IMR-90 (cell line): ENCODE data around the gene ZBTB46. TPM values are rescaled to one million over a fixed set of nuclear protein-coding genes. Genes with fewer than 3 reads are reported as not detected.

Experiments
- ATAC-seq: fragments of 200-7000 bp; cut with Tn5 transposase; 2 replicates; pipeline ENCODE4 v1.9.1; 2020; ENCODE audit warnings: low read depth, mild to moderate bottlenecking, moderate library complexity
- BruUV-seq: library from RNA; stranded (reverse); fragments of 400-500 nt; replicated peaks from 2 replicates; lab custom pipeline; 2021; lab: Mats Ljungman, UMichigan
- CTCF ChIA-PET: fragments of 300-600 bp; formaldehyde crosslinking; extraction: SDS; loops from one replicate; lab custom pipeline; 2021; ENCODE audit warnings: antibody characterized with exemption; lab: Yijun Ruan, JAX
- POLR2A ChIA-PET: fragments of 300-600 bp; sonication (Branson Sonifier 250); formaldehyde crosslinking; loops from one replicate; lab custom pipeline; 2022; ENCODE audit warnings: antibody characterized with exemption; ENCODE audit not compliant: unreplicated experiment; lab: Charles Lee
- DNase-seq: peaks from one replicate; pipeline ENCODE4 v3.0.0; 2013
- H2AFZ ChIP-seq: replicated peaks from 2 replicates; pipeline ENCODE3; 2013; ENCODE audit warnings: low read length, mild to moderate bottlenecking; ENCODE audit not compliant: poor library complexity
- H2AK5ac ChIP-seq: 2 replicates; pipeline ENCODE4 v1.6.1; 2013; ENCODE audit warnings: low read depth, low read length, inconsistent platforms
- H2AK9ac ChIP-seq: replicated peaks from 2 replicates; pipeline ENCODE3; 2013; ENCODE audit warnings: mild to moderate bottlenecking, low read depth, low read length, moderate library complexity; ENCODE audit not compliant: poor library complexity
- H2BK120ac ChIP-seq: 2 replicates; pipeline ENCODE4 v1.6.1; 2013; ENCODE audit warnings: low read depth, low read length, inconsistent platforms
- H2BK15ac ChIP-seq: 3 replicates; pipeline ENCODE4 v1.6.1; 2013; ENCODE audit warnings: low read depth, low read length, inconsistent platforms
- H2BK20ac ChIP-seq: 2 replicates; pipeline ENCODE4 v1.6.1; 2013; ENCODE audit warnings: low read depth, mild to moderate bottlenecking, inconsistent platforms, low read length, moderate library complexity
- H2BK5ac ChIP-seq: 2 replicates; pipeline ENCODE4 v1.6.1; 2013; ENCODE audit warnings: mild to moderate bottlenecking, low read depth, low read length, inconsistent platforms; ENCODE audit not compliant: poor library complexity, severe bottlenecking
- H3K14ac ChIP-seq: replicated peaks from 2 replicates; pipeline ENCODE4 v1.6.1; 2013; ENCODE audit warnings: low read depth, low read length, inconsistent platforms
- H3K18ac ChIP-seq: 2 replicates; pipeline ENCODE4 v1.6.1; 2013; ENCODE audit warnings: low read depth, low read length, control low read depth
- H3K23ac ChIP-seq: 2 replicates; pipeline ENCODE4 v1.6.1; 2013; ENCODE audit warnings: low read depth, low read length, inconsistent platforms
- H3K27ac ChIP-seq: 2 replicates; pipeline ENCODE4 v1.5.1; 2013; ENCODE audit warnings: mild to moderate bottlenecking, control low read depth, low read length; ENCODE audit not compliant: insufficient read depth
- H3K27me3 ChIP-seq: 2 replicates; pipeline ENCODE4 v1.6.1; 2013; ENCODE audit warnings: low read length; ENCODE audit not compliant: control insufficient read depth, insufficient read depth
- H3K36me3 ChIP-seq: 2 replicates; pipeline ENCODE4 v1.6.1; 2013; ENCODE audit warnings: low read length, mixed read lengths; ENCODE audit not compliant: control insufficient read depth, insufficient read depth
- H3K4ac ChIP-seq: 2 replicates; pipeline ENCODE4 v1.6.1; 2013; ENCODE audit warnings: low read depth, low read length, inconsistent platforms
- H3K4me1 ChIP-seq: 2 replicates; pipeline ENCODE4 v1.6.1; 2013; ENCODE audit warnings: low read length, mixed read lengths; ENCODE audit not compliant: control insufficient read depth, insufficient read depth
- H3K4me2 ChIP-seq: 2 replicates; pipeline ENCODE4 v1.6.1; 2013; ENCODE audit warnings: low read depth, mild to moderate bottlenecking, control low read depth, low read length, moderate library complexity
- H3K4me3 ChIP-seq: 2 replicates; pipeline ENCODE4 v1.5.1; 2013; ENCODE audit warnings: low read depth, mild to moderate bottlenecking, control low read depth, low read length, moderate library complexity; ENCODE audit not compliant: insufficient read depth
- H3K56ac ChIP-seq: 2 replicates; pipeline ENCODE4 v1.6.1; 2013; ENCODE audit warnings: low read length, inconsistent platforms; ENCODE audit not compliant: insufficient read depth; ENCODE audit errors: extremely low read depth
- H3K79me1 ChIP-seq, 2 experiments: 2 replicates each; pipeline ENCODE4 v1.6.1; 2013; ENCODE audit warnings: low read length in 2 of 2, inconsistent platforms in 1 of 2, low read depth in 1 of 2
- H3K9ac ChIP-seq: 2 replicates; pipeline ENCODE4 v1.6.1; 2013; ENCODE audit warnings: low read depth, low read length, control low read depth
- H3K9me1 ChIP-seq: 2 replicates; pipeline ENCODE4 v1.6.1; 2013; ENCODE audit warnings: low read length, inconsistent platforms; ENCODE audit not compliant: insufficient read depth
- H3K9me3 ChIP-seq: 2 replicates; pipeline ENCODE4 v1.6.1; 2013; ENCODE audit warnings: low read length; ENCODE audit not compliant: control insufficient read depth, insufficient read depth
- H4K20me1 ChIP-seq: 2 replicates; pipeline ENCODE4 v1.6.1; 2013; ENCODE audit warnings: low read length, inconsistent platforms; ENCODE audit not compliant: insufficient read depth
- H4K5ac ChIP-seq: 2 replicates; pipeline ENCODE4 v1.6.1; 2013; ENCODE audit warnings: mild to moderate bottlenecking, low read depth, low read length, control low read depth
- H4K8ac ChIP-seq, 2 experiments: 2 replicates each; pipeline ENCODE4 v1.6.1; 2013; ENCODE audit warnings: low read depth in 2 of 2, low read length in 2 of 2, control low read depth in 1 of 2, inconsistent platforms in 1 of 2
- H4K91ac ChIP-seq: 2 replicates; pipeline ENCODE4 v1.6.1; 2013; ENCODE audit warnings: low read depth, low read length, inconsistent platforms; ENCODE audit not compliant: insufficient read depth
- NFE2L2 ChIP-seq: fragments of 150-350 bp; IDR thresholded peaks from 2 replicates; pipeline ENCODE4 v1.6.1; 2016; ENCODE audit warnings: low read depth, mild to moderate bottlenecking, low read length
- SMC3 ChIP-seq: fragments of 150-350 bp; IDR thresholded peaks from 2 replicates; pipeline ENCODE4 v1.6.1; 2016; ENCODE audit warnings: low read depth, mild to moderate bottlenecking, antibody characterized with exemption, low read length, moderate library complexity
- WGBS, 2 experiments: methylation state at CpG; one replicate each; pipeline versions ENCODE4 v1.1.5 to v1.1.7; 2013; ENCODE audit warnings: missing lambda C conversion rate in 2 of 2; ENCODE audit not compliant: insufficient read length in 1 of 2; ENCODE audit errors: extremely low coverage in 2 of 2; 5-methylcytosine and 5-hydroxymethylcytosine counted together
- dilution Hi-C: fragments of 300-500 bp; cut with HindIII; formaldehyde crosslinking; loops from one replicate; pipeline ENCODE4 v1.14.3; 2018; ENCODE audit warnings: low sequenced_read_pairs; ENCODE audit not compliant: unreplicated experiment
- in situ Hi-C: fragments of 300-500 bp; cut with MboI; formaldehyde crosslinking; loops from 3 replicates; pipeline ENCODE4 v1.14.3; 2019; ENCODE audit warnings: low sequenced_read_pairs, inconsistent platforms, mixed read lengths
- intact Hi-C: fragments of 100-400 bp; cut with micrococcal nuclease; formaldehyde crosslinking; loops from 2 replicates; pipeline ENCODE4 v1.10.0; 2022
- polyA plus RNA-seq, 3 experiments: library from polyadenylated mRNA; depleted of rRNA; stranded (reverse); fragments of >200 nt; gene quantifications; 2 replicates each; pipeline ENCODE4 v1.2.3, GENCODE V29; 2012; ENCODE audit warnings: low replicate concordance in 1 of 3
- total RNA-seq: library from RNA; depleted of rRNA; stranded (reverse); fragments of >200 nt; gene quantifications from 2 replicates; pipeline ENCODE4 v1.2.3, GENCODE V29; 2012

ZBTB46 gene
- total and polyA plus RNA-seq, 2 of the 4 experiments (the other 2 are of a cell fraction), result 4.2 to 14.9 TPM

DNA sequence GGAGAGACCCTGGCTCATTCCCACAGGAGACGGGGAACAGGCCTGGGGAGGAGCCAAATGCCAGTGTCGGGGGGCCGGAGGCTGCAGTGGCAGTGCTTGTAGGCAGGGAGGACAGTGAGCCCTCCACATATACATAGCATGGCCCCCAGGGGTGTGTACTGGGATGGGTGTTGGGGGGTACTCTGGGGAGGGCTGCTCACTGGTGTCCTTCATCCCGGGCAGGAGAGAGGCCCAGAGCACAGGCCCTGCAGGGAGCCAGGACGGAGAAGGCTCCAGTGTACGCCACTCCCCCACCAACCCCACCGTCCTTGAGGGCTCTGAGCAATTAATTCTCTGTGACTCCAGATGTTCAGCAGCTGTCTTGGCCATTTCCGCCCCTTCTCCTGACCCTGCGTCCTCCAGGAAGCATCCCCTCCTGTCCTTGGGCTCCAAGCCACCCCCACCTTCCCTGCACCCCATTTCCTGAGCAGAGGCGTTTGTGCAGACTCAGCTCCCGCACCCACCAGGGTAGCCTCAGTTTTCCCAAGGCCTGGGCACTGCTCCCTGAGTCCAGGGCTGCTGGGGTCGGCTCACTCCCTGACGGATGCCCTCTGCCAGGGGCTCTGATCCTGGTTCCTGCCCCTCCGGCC, 26.8 kb upstream of the ZBTB46 start:
- Histone ChIP-seq H2BK15ac (no peak overlapping the region), H3K27me3 (no peaks in the 10 kb centered on the region; the same call in 1 of the 2 replicates), H3K4me2 (no peak overlapping the region), H2AFZ (peak overlapping the region; percentile 1), H3K56ac (no peak overlapping the region), H2BK5ac (no peak overlapping the region), H4K5ac (no peak overlapping the region), H3K14ac (no peak overlapping the region), H3K36me3 (peaks cover 10% of the 10 kb centered on the region; the same call in 1 of the 2 replicates), H2BK120ac (no peak overlapping the region), H3K27ac (no peak overlapping the region), H4K20me1 (no peaks in the 10 kb centered on the region; the same call in 1 of the 2 replicates), H3K79me1 (no peaks in the 10 kb centered on the region), H3K4me1 (peaks cover 27% of the 10 kb centered on the region), H2AK5ac (peak overlapping the region; percentile 21), H2AK9ac (peak overlapping the region; percentile 77), H3K9me1 (no peaks in the 10 kb centered on the region), H4K8ac (peak overlapping the region in 1 of 2 experiments; percentile 56; a peak in 1 of 4 replicates), H4K91ac (no peak overlapping the region), H3K4me3 (no peak overlapping the region), H3K9me3 (no peaks in the 10 kb centered on the region), H3K23ac (no peak overlapping the region), H2BK20ac (no peak overlapping the region), H3K18ac (no peak overlapping the region), H3K4ac (no peak overlapping the region), H3K9ac (no peak overlapping the region)
- dilution Hi-C loops, result no loop called here
- 33% methylated on average over 1 of the region's 14 CpGs; no CpG with 5 or more reads in 1 of the 2 experiments for WGBS, 2 experiments
- in situ Hi-C loops, result loop anchor here (5.0 kb wide), 1 partner anchor 76 kb away; no protein-coding TSS in a partner anchor
- POLR2A ChIA-PET, result no interaction called here
- BruUV-seq, result no TSS peak
- no peak for DNase-seq
- intact Hi-C loops, result no loop called here
- CTCF ChIA-PET, result interaction anchor here (0.9 to 1.4 kb wide), 2 partner anchors 71 to 83 kb away, joined by 3 read pairs; no protein-coding TSS in a partner anchor
- peak; percentile 9 for ATAC-seq
- TF ChIP-seq NFE2L2 (no peak), SMC3 (no peak)
